Muscle of leg (tissue), 11 donors: ENCODE results near the gene CSNK1D. TPM values are rescaled to one million over a fixed set of nuclear protein-coding genes. Genes with fewer than 3 reads are reported as not detected.

ENCODE experiments used
- DNase-seq: peaks from one replicate; pipeline ENCODE4 v3.0.0; 2013
- H3K27ac ChIP-seq: one replicate; pipeline ENCODE4 v1.5.1; 2013; ENCODE audit warnings: mild to moderate bottlenecking, low read length, control low read depth
- H3K27me3 ChIP-seq: one replicate; pipeline ENCODE4 v1.6.1; 2013; ENCODE audit warnings: low read length; ENCODE audit not compliant: control insufficient read depth, insufficient read depth
- H3K36me3 ChIP-seq: one replicate; pipeline ENCODE4 v1.6.1; 2013; ENCODE audit warnings: low read length; ENCODE audit not compliant: control insufficient read depth, insufficient read depth
- H3K4me1 ChIP-seq: one replicate; pipeline ENCODE4 v1.6.1; 2013; ENCODE audit warnings: low read length; ENCODE audit not compliant: control insufficient read depth, insufficient read depth
- H3K4me3 ChIP-seq: one replicate; pipeline ENCODE4 v1.5.1; 2013; ENCODE audit warnings: low read length, control low read depth
- H3K9me3 ChIP-seq: replicated peaks from 2 replicates; pipeline ENCODE4 v1.6.1; 2013; ENCODE audit warnings: low read depth, low read length; ENCODE audit not compliant: control insufficient read depth
- WGBS: methylation state at CpG from one replicate; pipeline ENCODE4 v1.1.5; 2013; ENCODE audit warnings: missing lambda C conversion rate; ENCODE audit not compliant: insufficient coverage; 5-methylcytosine and 5-hydroxymethylcytosine counted together
- polyA plus RNA-seq, 8 donors: library from polyadenylated mRNA; unstranded; fragments of 120-200 nt; gene quantifications; one replicate each; pipeline versions ENCODE4 v1.2.1 to v1.2.3, GENCODE V29; 2013; ENCODE audit warnings: inconsistent platforms in 1 of 8, low replicate concordance in 1 of 8; ENCODE audit not compliant: insufficient read length in 8 of 8, insufficient read depth in 1 of 8
- total RNA-seq: library from RNA; stranded (reverse); fragments of 120-200 nt; gene quantifications from one replicate; pipeline ENCODE4 v1.2.4, GENCODE V29; 2013

Gene CSNK1D
- total and polyA plus RNA-seq, 9 donors = 15.0 to 82.2 (median 71.8) TPM

DNA sequence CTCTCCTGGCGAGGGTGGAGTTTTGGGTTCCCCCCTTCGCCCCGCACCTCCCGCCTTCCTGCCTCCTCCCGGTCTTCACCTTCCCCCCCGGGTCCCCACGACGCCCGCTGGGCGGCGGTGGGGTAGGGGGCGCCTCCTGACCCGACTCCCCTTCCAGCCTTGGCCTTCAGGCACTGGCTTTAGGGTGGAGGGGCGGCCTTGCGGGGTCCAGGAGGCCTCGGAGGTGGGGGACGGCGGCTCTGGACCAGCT lies 42.3 kb downstream of the CSNK1D start:
- DNase-seq = no peak
- Histone ChIP-seq H3K4me1 (peaks cover 71% of the 10 kb centered on the region), H3K27ac (peak overlapping the region; percentile 74), H3K36me3 (no peaks in the 10 kb centered on the region), H3K4me3 (peak overlapping the region; percentile 54), H3K27me3 (peaks cover 40% of the 10 kb centered on the region), H3K9me3 (no peaks in the 10 kb centered on the region)
- WGBS = 4% methylated on average over 10 of the region's 18 CpGs

GRCh38 chr17:82230609-82231311 lies 42.7 kb downstream of the CSNK1D start:
- Histone ChIP-seq H3K4me1 (peaks cover 67% of the 10 kb centered on the region), H3K4me3 (peak overlapping the region; percentile 54), H3K9me3 (no peaks in the 10 kb centered on the region), H3K27ac (peak overlapping the region; percentile 62), H3K27me3 (peaks cover 40% of the 10 kb centered on the region), H3K36me3 (no peaks in the 10 kb centered on the region)
- peak; percentile 89 for DNase-seq
- 15% methylated on average over 42 of the region's 76 CpGs for WGBS

GRCh38 chr17:82229698-82230608 lies 43.5 kb downstream of the CSNK1D start:
- peak; percentile 46 for DNase-seq
- peaks cover 40% of the 10 kb centered on the region for H3K27me3 ChIP-seq
- 42% methylated on average over 24 of the region's 28 CpGs for WGBS
- peak overlapping the region; percentile 54 for H3K4me3 ChIP-seq
- peak overlapping the region; percentile 62 for H3K27ac ChIP-seq
- no peaks in the 10 kb centered on the region for H3K9me3 ChIP-seq
- peaks cover 63% of the 10 kb centered on the region for H3K4me1 ChIP-seq
- H3K36me3 ChIP-seq = no peaks in the 10 kb centered on the region

- H3K27me3 ChIP-seq = peaks cover 40% of the 10 kb centered on the region
- peaks cover 57% of the 10 kb centered on the region for H3K4me1 ChIP-seq
- no peaks in the 10 kb centered on the region for H3K9me3 ChIP-seq
- peak within 1 kb of the TSS; percentile 62 for H3K27ac ChIP-seq
- no peaks in the 10 kb centered on the region for H3K36me3 ChIP-seq
- WGBS = 2% methylated on average over 103 of the region's 105 CpGs
- peak; percentile 82 for DNase-seq
- peak within 1 kb of the TSS; percentile 54 for H3K4me3 ChIP-seq
Measured at GRCh38 chr17:82228842-82229697, 44.4 kb downstream of the CSNK1D start, which contains the start of gene SLC16A3. Gene SLC16A3, plus strand, starts transcription at chr17:82229042. Its CDS starts 6,967 bp downstream, at chr17:82236009.

DNA sequence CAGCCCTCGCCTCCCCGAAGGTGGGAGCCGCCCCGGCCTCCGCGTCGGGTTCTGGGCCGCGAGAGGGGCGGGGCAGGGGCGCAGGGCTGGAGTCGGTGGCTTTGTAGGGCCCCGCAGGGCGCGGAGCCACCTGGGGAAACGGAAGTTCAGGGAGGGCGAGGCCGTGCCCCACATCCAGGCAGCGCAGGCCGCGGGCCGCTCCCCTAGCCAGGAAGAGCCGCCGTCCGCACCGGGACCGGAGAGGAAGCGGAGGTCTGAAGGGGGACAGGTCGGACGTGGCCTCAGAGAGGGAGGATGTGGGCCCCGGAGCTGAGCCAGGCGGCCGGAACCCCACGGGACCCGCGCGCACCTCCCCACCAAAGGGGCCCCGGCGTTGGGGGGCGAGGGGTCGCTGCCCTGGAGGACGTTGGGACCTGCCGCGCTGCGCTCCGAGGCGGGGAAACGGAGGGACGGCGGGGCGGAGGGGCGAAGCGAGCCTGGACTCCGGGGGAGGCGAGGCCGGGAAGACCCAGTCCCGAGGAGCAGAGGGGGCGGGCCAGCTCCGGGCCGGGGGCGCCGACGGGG lies 45.1 kb downstream of the CSNK1D start:
- Histone ChIP-seq H3K27ac (no peak overlapping the region), H3K4me1 (peaks cover 56% of the 10 kb centered on the region), H3K27me3 (peaks cover 40% of the 10 kb centered on the region), H3K4me3 (peak overlapping the region; percentile 21), H3K36me3 (no peaks in the 10 kb centered on the region), H3K9me3 (no peaks in the 10 kb centered on the region)
- WGBS = 8% methylated on average over 61 of the region's 63 CpGs
- peak; percentile 54 for DNase-seq

- no peak for DNase-seq
- H3K4me1 ChIP-seq = peaks cover 49% of the 10 kb centered on the region
- H3K9me3 ChIP-seq = no peaks in the 10 kb centered on the region
- H3K36me3 ChIP-seq = no peaks in the 10 kb centered on the region
- H3K27me3 ChIP-seq = peaks cover 42% of the 10 kb centered on the region
- H3K27ac ChIP-seq = no peak overlapping the region
- 74% methylated on average over 10 of the region's 18 CpGs for WGBS
- H3K4me3 ChIP-seq = no peak overlapping the region
Measured at GRCh38 chr17:82227629-82228277, 45.7 kb downstream of the CSNK1D start.

- no peaks in the 10 kb centered on the region for H3K9me3 ChIP-seq
- no peak overlapping the region for H3K4me3 ChIP-seq
- DNase-seq = no peak
- H3K36me3 ChIP-seq = no peaks in the 10 kb centered on the region
- peaks cover 43% of the 10 kb centered on the region for H3K27me3 ChIP-seq
- WGBS = 69% methylated on average over 13 of the region's 16 CpGs
- H3K27ac ChIP-seq = no peak overlapping the region
- H3K4me1 ChIP-seq = peaks cover 43% of the 10 kb centered on the region
Measured at GRCh38 chr17:82226809-82227628, 46.5 kb downstream of the CSNK1D start.

DNA sequence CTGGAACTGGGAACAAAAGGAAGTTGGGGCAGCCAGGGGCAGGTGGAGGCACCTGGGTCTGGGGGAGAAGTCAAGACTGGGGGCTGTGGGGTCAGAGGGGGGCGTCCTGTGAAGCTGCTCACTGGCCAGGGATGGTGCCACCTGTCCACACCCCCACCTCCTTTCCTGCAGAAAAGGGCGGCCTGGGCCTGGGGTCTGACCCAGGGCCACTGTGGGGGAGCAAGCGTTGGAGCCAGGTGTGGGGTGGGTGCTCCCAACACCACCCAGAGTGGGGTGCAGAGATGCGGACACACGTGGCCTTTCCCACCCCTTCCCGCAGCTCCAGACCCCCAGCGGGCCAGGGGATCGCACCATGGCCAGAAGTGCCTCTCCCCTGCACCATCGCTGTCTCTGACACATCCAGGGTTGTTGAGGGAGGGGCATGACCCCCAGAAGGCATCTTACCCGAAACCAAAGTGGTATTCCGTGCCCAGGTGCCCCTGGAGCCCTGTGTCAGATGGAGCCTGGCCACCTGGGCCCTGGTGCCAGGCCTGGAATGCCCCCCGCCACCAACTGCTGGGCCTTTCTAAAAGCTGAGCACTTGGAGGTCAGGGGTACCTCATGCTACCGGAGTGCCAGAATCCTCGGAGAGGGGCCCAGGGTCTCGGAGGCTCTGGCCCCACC lies 47.2 kb downstream of the CSNK1D start:
- Histone ChIP-seq H3K27me3 (peaks cover 42% of the 10 kb centered on the region), H3K4me1 (peaks cover 36% of the 10 kb centered on the region), H3K36me3 (no peaks in the 10 kb centered on the region), H3K27ac (no peak overlapping the region), H3K4me3 (no peak overlapping the region), H3K9me3 (no peaks in the 10 kb centered on the region)
- 86% methylated on average over 9 of the region's 15 CpGs for WGBS
- DNase-seq = no peak
